Breast epithelium (tissue), 4 donors: Measurements from ENCODE around the gene RPRM. TPM values are rescaled to one million over a fixed set of nuclear protein-coding genes. Genes with fewer than 3 reads are reported as not detected.
A peak's percentile ranks its signal among the peaks of the same experiment; 100 is the strongest.

ENCODE experiments used
- DNase-seq, 2 donors: peaks; one replicate each; pipeline ENCODE4 v3.0.0-alpha.2; 2019; ENCODE audit warnings: low spot score in 2 of 2
- H3K27ac ChIP-seq, 2 donors: fragments of 200-600 bp; sonication (generic) in 1 of 2; one replicate each; pipeline ENCODE4 v1.5.1; 2016 to 2019; ENCODE audit warnings: mild to moderate bottlenecking in 1 of 2
- H3K27me3 ChIP-seq, 2 donors: fragments of 200-600 bp; sonication (generic) in 1 of 2; one replicate each; pipeline versions ENCODE4 v1.5.1 to v1.6.0; 2017 to 2019; ENCODE audit warnings: control low read depth in 1 of 2, mild to moderate bottlenecking in 1 of 2
- H3K36me3 ChIP-seq: fragments of 200-600 bp; one replicate; pipeline ENCODE4 v1.5.1; 2019
- H3K4me1 ChIP-seq, 2 donors: fragments of 200-600 bp; sonication (generic); one replicate each; pipeline ENCODE4 v1.5.1; 2016 to 2019; ENCODE audit warnings: control low read depth in 1 of 2
- H3K4me3 ChIP-seq, 3 donors: fragments of 200-600 bp; sonication (generic); 1 replicate in 2 of 3; 2 replicates in 1 of 3; pipeline ENCODE4 v1.5.1; 2016 to 2019; ENCODE audit warnings: mild to moderate bottlenecking in 3 of 3, moderate library complexity in 2 of 3
- H3K9me3 ChIP-seq, 2 donors: fragments of 200-600 bp; sonication (generic) in 1 of 2; one replicate each; pipeline ENCODE4 v1.5.1; 2016 to 2019; ENCODE audit warnings: control low read depth in 1 of 2
- CTCF ChIP-seq, 3 donors: fragments of 450-650 bp; IDR thresholded peaks; one replicate each; pipeline ENCODE4 v1.5.1; 2016 to 2017; ENCODE audit warnings: antibody characterized with exemption in 3 of 3, mild to moderate bottlenecking in 3 of 3, moderate library complexity in 3 of 3
- POLR2A ChIP-seq: fragments of 450-650 bp; IDR thresholded peaks from one replicate; pipeline ENCODE4 v1.6.1; 2016; ENCODE audit warnings: antibody characterized with exemption, mild to moderate bottlenecking, moderate library complexity
- POLR2AphosphoS5 ChIP-seq, 3 donors: sonication (generic); formaldehyde crosslinking; IDR thresholded peaks; one replicate each; pipeline ENCODE4 v1.6.1; 2017; ENCODE audit warnings: antibody characterized with exemption in 3 of 3
- intact Hi-C: fragments of 100-400 bp; cut with DNase I; formaldehyde crosslinking; loops from one replicate; pipeline ENCODE4 v1.15.1; 2023; ENCODE audit warnings: low total_unique reads
- total RNA-seq, 3 donors: library from RNA; depleted of rRNA; stranded (reverse); fragments of >200 nt; gene quantifications; one replicate each; pipeline ENCODE4 v1.1.0, GENCODE V29; 2016

Gene RPRM
- total RNA-seq, 3 donors from 2014 or later, result 4.0 TPM; not detected in 2

GRCh38 chr2:153479573-153479972, 1.0 kb upstream of the RPRM start:
- no peaks in the 10 kb centered on the region for H3K9me3 ChIP-seq
- no peak overlapping the region for H3K4me3 ChIP-seq
- TF ChIP-seq POLR2A (no peak), CTCF (IDR thresholded peaks at IDR 0.05) (no peak), POLR2AphosphoS5 (IDR thresholded peaks at IDR 0.05) (no peak)
- H3K36me3 ChIP-seq, result no peaks in the 10 kb centered on the region
- intact Hi-C loops, result no loop called here
- H3K4me1 ChIP-seq, result no peaks in the 10 kb centered on the region
- no peak overlapping the region for H3K27ac ChIP-seq
- no peak for DNase-seq
- H3K27me3 ChIP-seq, result peaks cover 0 to 44% of the 10 kb centered on the region in 2 donors

GRCh38 chr2:153477636-153478288, 800 bp downstream of the RPRM start:
- no peak overlapping the region for H3K27ac ChIP-seq
- TF ChIP-seq POLR2A, result no peak
- TF ChIP-seq POLR2AphosphoS5 (IDR thresholded peaks at IDR 0.05), result no peak
- TF ChIP-seq CTCF (IDR thresholded peaks at IDR 0.05), result no peak
- no peak for DNase-seq

GRCh38 chr2:153476816-153477635, 1.5 kb downstream of the RPRM start:
- Histone ChIP-seq H3K4me3 (peak overlapping the region; percentile 45 to 77 (median 56)), H3K36me3 (no peaks in the 10 kb centered on the region), H3K27ac (no peak overlapping the region), H3K9me3 (no peaks in the 10 kb centered on the region), H3K27me3 (peaks cover 0 to 53% of the 10 kb centered on the region in 2 donors), H3K4me1 (no peaks in the 10 kb centered on the region)
- TF ChIP-seq POLR2AphosphoS5 (IDR thresholded peaks at IDR 0.05), result no peak
- TF ChIP-seq CTCF (IDR thresholded peaks at IDR 0.05), result no peak
- TF ChIP-seq POLR2A, result no peak
- no peak for DNase-seq
- intact Hi-C loops, result no loop called here

More at GRCh38 chr2:153477636-153478288, 800 bp downstream of the RPRM start:
- Histone ChIP-seq H3K36me3 (no peaks in the 10 kb centered on the region), H3K4me3 (peak overlapping the region; percentile 45 to 77 (median 56)), H3K9me3 (no peaks in the 10 kb centered on the region), H3K4me1 (no peaks in the 10 kb centered on the region), H3K27me3 (peaks cover 0 to 53% of the 10 kb centered on the region in 2 donors)
- intact Hi-C loops, result no loop called here

- Histone ChIP-seq H3K36me3 (no peaks in the 10 kb centered on the region), H3K4me1 (no peaks in the 10 kb centered on the region), H3K4me3 (peak overlapping the region in 2 of 3 donors; percentile 45 to 77), H3K9me3 (no peaks in the 10 kb centered on the region), H3K27ac (no peak overlapping the region), H3K27me3 (peaks cover 0 to 49% of the 10 kb centered on the region in 2 donors)
- no peak for DNase-seq
- intact Hi-C loops, result no loop called here
- TF ChIP-seq POLR2AphosphoS5 (IDR thresholded peaks at IDR 0.05), result no peak
- no peak for TF ChIP-seq CTCF (IDR thresholded peaks at IDR 0.05)
- no peak for TF ChIP-seq POLR2A
These were observed 2.1 kb downstream of the RPRM start for GRCh38 chr2:153476491-153476815.

GRCh38 chr2:153474876-153475435, 3.6 kb downstream of the RPRM start:
- intact Hi-C loops, result no loop called here
- no peaks in the 10 kb centered on the region for H3K9me3 ChIP-seq
- no peaks in the 10 kb centered on the region for H3K36me3 ChIP-seq
- H3K4me1 ChIP-seq, result no peaks in the 10 kb centered on the region
- no peak for TF ChIP-seq POLR2AphosphoS5 (IDR thresholded peaks at IDR 0.05)
- TF ChIP-seq CTCF (IDR thresholded peaks at IDR 0.05), result no peak
- TF ChIP-seq POLR2A, result no peak
- no peak overlapping the region for H3K27ac ChIP-seq
- H3K4me3 ChIP-seq, result no peak overlapping the region
- DNase-seq, result no peak
- peaks cover 0 to 48% of the 10 kb centered on the region in 2 donors for H3K27me3 ChIP-seq
